ENCODE measurements around the gene CWH43. TPM values are rescaled to one million over a fixed set of nuclear protein-coding genes. Genes with fewer than 3 reads are reported as not detected.
"Not testable (repeated sequence)": the region's sequence is repeated elsewhere in the genome, so short reads cannot be mapped to it uniquely, and the experiment has no call there.

CWH43 gene
- total and polyA plus RNA-seq, 9 of the 15 experiments (the other 6 are each of a cell fraction or from before 2014, with no cell fraction given): not detected

GRCh38 chr4:49096215-49096614 lies 110.1 kb downstream of the CWH43 start:
- CTCF ChIA-PET (ENCODE audit: low intra/inter-chr PET ratio): not testable (repeated sequence)

GRCh38 chr4:49096627-49097026 lies 110.6 kb downstream of the CWH43 start:
- BruUV-seq (replicated peaks); intact Hi-C loops (cut with micrococcal nuclease): not testable (repeated sequence)
- in situ Hi-C loops (cut with MboI): loop anchor here (5.0 kb wide), 1 partner anchor 561 kb away; no protein-coding TSS in a partner anchor

More at GRCh38 chr4:49096215-49096614, 110.1 kb downstream of the CWH43 start:
- WGBS (ENCODE audit: insufficient coverage, low coverage, missing lambda C conversion rate): 3% methylated on average over 11 of the region's 11 CpGs
- H3K4me1 ChIP-seq (replicated peaks in 1 of 2; ENCODE audit: control insufficient read depth in 2 of 2, insufficient read depth in 2 of 2, low read length in 2 of 2); H3K9ac ChIP-seq (ENCODE audit: insufficient read depth in 1 of 2, low read depth in 2 of 2, low read length in 2 of 2); ATAC-seq; FAIRE-seq; DNase-seq (ENCODE audit: extremely low read depth in 1 of 4, low spot score in 3 of 4); H3K36me3 ChIP-seq (ENCODE audit: control insufficient read depth, insufficient read depth, low read length); H3K4me3 ChIP-seq; H3K9me1 ChIP-seq (ENCODE audit: control insufficient read depth, insufficient read depth, low read length); H3K79me2 ChIP-seq (ENCODE audit: control insufficient read depth, insufficient read depth, low read length); H3K4me2 ChIP-seq (ENCODE audit: insufficient read depth, low read length); H3K27me3 ChIP-seq (ENCODE audit: control insufficient read depth in 2 of 2, insufficient read depth in 2 of 2, low read length in 2 of 2); H3K27ac ChIP-seq (ENCODE audit: extremely low read depth, low read depth, low read length); H4K20me1 ChIP-seq (replicated peaks; ENCODE audit: control insufficient read depth, insufficient read depth, low read length); intact Hi-C loops (cut with micrococcal nuclease); BruUV-seq (replicated peaks); H2AFZ ChIP-seq (ENCODE audit: low read depth, low read length); POLR2A ChIA-PET: not testable (repeated sequence)
- peaks cover 11% of the 10 kb centered on the region for H3K9me3 ChIP-seq (replicated peaks; ENCODE audit: control insufficient read depth, insufficient read depth, low read depth, low read length)
- in situ Hi-C loops (cut with MboI): loop anchor here (5.0 kb wide), 1 partner anchor 561 kb away; no protein-coding TSS in a partner anchor

GRCh38 chr4:49097071-49097470 lies 111.0 kb downstream of the CWH43 start:
- peak; percentile 69 for ATAC-seq

More at GRCh38 chr4:49096627-49097026, 110.6 kb downstream of the CWH43 start:
- H3K4me3 ChIP-seq; H4K20me1 ChIP-seq (replicated peaks; ENCODE audit: control insufficient read depth, insufficient read depth, low read length); H3K4me2 ChIP-seq (ENCODE audit: insufficient read depth, low read length); H3K27me3 ChIP-seq (ENCODE audit: control insufficient read depth in 2 of 2, insufficient read depth in 2 of 2, low read length in 2 of 2); H3K27ac ChIP-seq (ENCODE audit: extremely low read depth, low read depth, low read length); POLR2A ChIA-PET; H2AFZ ChIP-seq (ENCODE audit: low read depth, low read length); CTCF ChIA-PET (ENCODE audit: low intra/inter-chr PET ratio); H3K4me1 ChIP-seq (replicated peaks in 1 of 2; ENCODE audit: control insufficient read depth in 2 of 2, insufficient read depth in 2 of 2, low read length in 2 of 2); H3K9me1 ChIP-seq (ENCODE audit: control insufficient read depth, insufficient read depth, low read length); H3K36me3 ChIP-seq (ENCODE audit: control insufficient read depth, insufficient read depth, low read length); H3K79me2 ChIP-seq (ENCODE audit: control insufficient read depth, insufficient read depth, low read length); H3K9ac ChIP-seq (ENCODE audit: insufficient read depth in 1 of 2, low read depth in 2 of 2, low read length in 2 of 2); DNase-seq (ENCODE audit: extremely low read depth in 1 of 4, low spot score in 3 of 4); FAIRE-seq: not testable (repeated sequence)
- peaks cover 11% of the 10 kb centered on the region for H3K9me3 ChIP-seq (replicated peaks; ENCODE audit: control insufficient read depth, insufficient read depth, low read depth, low read length)
- ATAC-seq: peak; percentile 67
- 0% methylated on average over 8 of the region's 8 CpGs for WGBS (ENCODE audit: insufficient coverage, low coverage, missing lambda C conversion rate)

GRCh38 chr4:49097505-49097904 lies 111.4 kb downstream of the CWH43 start:
- H3K4me1 ChIP-seq (replicated peaks in 1 of 2; ENCODE audit: control insufficient read depth in 2 of 2, insufficient read depth in 2 of 2, low read length in 2 of 2); H3K27ac ChIP-seq (ENCODE audit: extremely low read depth, low read depth, low read length); H3K79me2 ChIP-seq (ENCODE audit: control insufficient read depth, insufficient read depth, low read length); H3K27me3 ChIP-seq (ENCODE audit: control insufficient read depth in 2 of 2, insufficient read depth in 2 of 2, low read length in 2 of 2); H3K4me3 ChIP-seq; H3K9me1 ChIP-seq (ENCODE audit: control insufficient read depth, insufficient read depth, low read length); H3K4me2 ChIP-seq (ENCODE audit: insufficient read depth, low read length); ATAC-seq; H3K9ac ChIP-seq (ENCODE audit: insufficient read depth in 1 of 2, low read depth in 2 of 2, low read length in 2 of 2); BruUV-seq (replicated peaks); H2AFZ ChIP-seq (ENCODE audit: low read depth, low read length); H3K36me3 ChIP-seq (ENCODE audit: control insufficient read depth, insufficient read depth, low read length); FAIRE-seq; CTCF ChIA-PET (ENCODE audit: low intra/inter-chr PET ratio); H4K20me1 ChIP-seq (replicated peaks; ENCODE audit: control insufficient read depth, insufficient read depth, low read length); POLR2A ChIA-PET; intact Hi-C loops (cut with micrococcal nuclease); DNase-seq (ENCODE audit: extremely low read depth in 1 of 4, low spot score in 3 of 4): not testable (repeated sequence)
- under 1% methylated on average over 11 of the region's 11 CpGs for WGBS (ENCODE audit: insufficient coverage, low coverage, missing lambda C conversion rate)
- in situ Hi-C loops (cut with MboI): loop anchor here (5.0 kb wide), 1 partner anchor 560 kb away; no protein-coding TSS in a partner anchor
- H3K9me3 ChIP-seq (replicated peaks; ENCODE audit: control insufficient read depth, insufficient read depth, low read depth, low read length): peaks cover 11% of the 10 kb centered on the region

More at GRCh38 chr4:49097071-49097470, 111.0 kb downstream of the CWH43 start:
- H2AFZ ChIP-seq (ENCODE audit: low read depth, low read length); CTCF ChIA-PET (ENCODE audit: low intra/inter-chr PET ratio); BruUV-seq (replicated peaks); FAIRE-seq; H3K27me3 ChIP-seq (ENCODE audit: control insufficient read depth in 2 of 2, insufficient read depth in 2 of 2, low read length in 2 of 2); POLR2A ChIA-PET; intact Hi-C loops (cut with micrococcal nuclease); H4K20me1 ChIP-seq (replicated peaks; ENCODE audit: control insufficient read depth, insufficient read depth, low read length); H3K27ac ChIP-seq (ENCODE audit: extremely low read depth, low read depth, low read length); H3K4me2 ChIP-seq (ENCODE audit: insufficient read depth, low read length); H3K9ac ChIP-seq (ENCODE audit: insufficient read depth in 1 of 2, low read depth in 2 of 2, low read length in 2 of 2); H3K36me3 ChIP-seq (ENCODE audit: control insufficient read depth, insufficient read depth, low read length); H3K4me3 ChIP-seq; DNase-seq (ENCODE audit: extremely low read depth in 1 of 4, low spot score in 3 of 4); H3K79me2 ChIP-seq (ENCODE audit: control insufficient read depth, insufficient read depth, low read length); H3K9me1 ChIP-seq (ENCODE audit: control insufficient read depth, insufficient read depth, low read length); H3K4me1 ChIP-seq (replicated peaks in 1 of 2; ENCODE audit: control insufficient read depth in 2 of 2, insufficient read depth in 2 of 2, low read length in 2 of 2): not testable (repeated sequence)
- H3K9me3 ChIP-seq (replicated peaks; ENCODE audit: control insufficient read depth, insufficient read depth, low read depth, low read length): peaks cover 11% of the 10 kb centered on the region
- WGBS (ENCODE audit: insufficient coverage, low coverage, missing lambda C conversion rate): under 1% methylated on average over 9 of the region's 9 CpGs
- in situ Hi-C loops (cut with MboI): loop anchor here (5.0 kb wide), 1 partner anchor 560 kb away; no protein-coding TSS in a partner anchor
